ENCODE measurements around the gene RPL22L1. TPM values are rescaled to one million over a fixed set of nuclear protein-coding genes. Genes with fewer than 3 reads are reported as not detected.

The RPL22L1 gene
- total RNA-seq = 207 and 454 TPM in 2 replicates

DNA sequence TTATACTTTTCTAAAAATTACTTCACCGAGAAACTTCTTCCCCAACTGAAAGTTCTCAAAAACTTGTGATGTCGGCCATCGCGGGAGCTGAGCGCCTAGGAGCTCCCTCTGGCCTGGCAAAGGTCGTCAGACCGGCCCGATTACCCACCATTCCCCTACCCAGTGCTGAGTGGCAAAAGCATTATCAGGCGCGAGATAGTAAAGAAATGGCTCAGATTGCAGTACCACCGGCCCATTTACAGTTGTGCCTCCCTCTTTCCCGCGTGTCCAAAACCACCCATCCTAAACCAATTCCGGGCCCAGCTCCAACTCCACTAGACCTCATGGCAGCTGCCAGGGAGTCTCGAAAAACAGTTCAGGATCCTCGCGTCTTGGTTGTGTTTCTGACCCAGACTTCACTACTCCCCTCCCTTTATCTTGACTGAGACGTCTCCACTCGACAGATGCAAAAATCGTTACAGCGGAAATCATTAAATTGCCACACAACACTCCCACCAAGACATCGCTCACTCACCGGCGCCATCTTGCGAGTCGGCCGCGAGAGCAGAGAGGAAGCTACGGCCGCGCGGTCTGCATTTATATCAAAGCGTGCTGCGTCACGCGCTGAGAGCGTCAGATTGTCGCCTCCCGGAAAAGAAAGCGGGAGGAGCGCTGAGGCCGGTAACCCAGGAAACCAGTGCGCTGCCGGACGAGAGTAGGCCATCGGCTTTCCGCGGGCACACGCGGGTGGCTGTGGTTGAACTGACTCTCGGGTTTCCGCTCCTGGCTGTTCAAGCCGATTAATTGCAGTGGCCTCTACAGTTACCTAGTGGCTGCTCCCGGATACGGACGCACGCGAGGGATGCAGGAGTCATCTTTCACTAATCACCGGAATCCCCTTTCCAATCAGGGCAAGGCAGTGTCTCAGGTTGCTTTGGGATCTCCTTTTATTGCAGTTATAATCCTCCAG lies at the start of gene RPL22L1:
Gene RPL22L1, minus strand, starts transcription at position 551 of the 949 bp plus-strand sequence. Its CDS starts 28 bp downstream, at position 523.

DNA sequence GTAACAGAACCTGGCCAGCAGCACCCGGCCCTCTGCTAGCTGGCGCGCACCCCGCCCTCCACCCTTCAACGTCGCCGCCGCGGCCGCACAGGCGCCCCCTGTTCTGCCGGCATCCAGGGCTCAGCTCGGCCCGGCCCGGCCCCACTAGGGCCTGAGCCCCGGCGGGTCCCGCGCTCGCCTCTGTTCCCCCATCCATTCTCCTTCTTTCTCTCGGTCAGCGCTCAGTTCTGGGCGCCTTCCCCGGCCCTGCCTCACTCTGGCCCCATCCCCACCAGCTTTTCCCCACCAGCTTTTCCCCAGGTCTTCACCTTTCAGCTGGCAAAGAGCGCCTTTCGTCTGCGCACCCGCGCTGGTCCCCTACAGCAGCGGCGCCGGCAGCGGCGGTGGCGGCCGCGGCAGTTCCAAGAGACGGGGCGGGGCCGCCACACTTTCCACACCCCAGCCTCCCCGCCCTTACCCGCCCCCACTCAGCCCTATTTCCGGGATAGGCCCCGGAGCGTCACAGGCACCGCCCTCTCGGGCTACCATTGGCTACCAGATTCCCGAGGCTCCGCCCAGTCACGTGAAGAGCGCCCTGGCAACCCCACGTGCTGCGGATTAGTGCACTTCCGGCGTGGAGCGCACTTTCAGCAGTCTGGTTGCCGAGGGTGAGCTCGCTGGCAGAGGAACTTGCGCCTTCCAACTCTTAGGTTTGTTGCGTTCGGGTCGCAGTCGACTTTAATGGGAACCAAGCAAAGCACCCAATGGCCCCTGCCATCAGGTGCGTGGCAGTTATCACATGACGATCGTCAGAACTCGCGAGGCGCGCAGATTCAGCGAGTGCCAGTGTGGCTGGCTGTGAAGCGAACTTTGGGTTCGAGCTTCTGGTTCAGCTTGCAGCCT lies 38.5 kb upstream of the RPL22L1 start, which contains the start of gene EIF5A2:
Gene EIF5A2, minus strand, starts transcription at position 403 of the 882 bp plus-strand sequence. CDS start 831 bp downstream, outside the sequence.

Other genes starting within 250 kb of the RPL22L1 start
- 8.4 and 8.5 TPM in 2 replicates for gene EIF5A2, start 38.4 kb upstream of the RPL22L1 start, total RNA-seq
- not detected in 2 replicates for gene SLC2A2, start 156.5 kb upstream of the RPL22L1 start, total RNA-seq